Lower leg skin (tissue), 4 donors: ENCODE data around the gene CNTN4. TPM values are rescaled to one million over a fixed set of nuclear protein-coding genes. Genes with fewer than 3 reads are reported as not detected.

Experiments
- DNase-seq, 2 donors: peaks; one replicate each; pipeline ENCODE4 v3.0.0-alpha.2; 2019; ENCODE audit warnings: low spot score in 2 of 2
- H3K4me3 ChIP-seq: fragments of 200-600 bp; sonication (generic); 2 replicates; pipeline ENCODE4 v1.5.1; 2017; ENCODE audit warnings: mild to moderate bottlenecking, low read depth; ENCODE audit not compliant: poor library complexity, severe bottlenecking
- CTCF ChIP-seq, 3 donors: fragments of 450-650 bp; IDR thresholded peaks; one replicate each; pipeline ENCODE4 v1.5.1; 2016; ENCODE audit warnings: antibody characterized with exemption in 3 of 3, mild to moderate bottlenecking in 3 of 3, moderate library complexity in 2 of 3
- POLR2A ChIP-seq, 2 donors: fragments of 450-650 bp; IDR thresholded peaks; one replicate each; pipeline ENCODE4 v1.6.1; 2016 to 2017; ENCODE audit warnings: antibody characterized with exemption in 2 of 2, mild to moderate bottlenecking in 1 of 2, moderate library complexity in 1 of 2
- WGBS, 2 donors: methylation state at CpG; one replicate each; pipeline ENCODE4 v1.1.5; 2018; 5-methylcytosine and 5-hydroxymethylcytosine counted together
- intact Hi-C: fragments of 100-400 bp; cut with DNase I; formaldehyde crosslinking; loops from one replicate; pipeline ENCODE4 v1.15.0; 2023; ENCODE audit warnings: low total_unique reads
- total RNA-seq, 4 donors: library from RNA; depleted of rRNA; stranded (reverse); fragments of >200 nt; gene quantifications; one replicate each; pipeline ENCODE4 v1.1.0, GENCODE V29; 2016

The CNTN4 gene
- total RNA-seq, 4 donors from 2014 or later = 1.8 to 6.1 (median 2.6) TPM

- WGBS, 2 donors = 49 to 62% methylated on average over 3 of the region's 3 CpGs
Observed at GRCh38 chr3:2870724-2871333, 772.2 kb downstream of the CNTN4 start.

GRCh38 chr3:2872884-2873283 lies 774.2 kb downstream of the CNTN4 start:
- peak in 1 of 2 donors; percentile 16 for DNase-seq
- intact Hi-C loops = no loop called here
- H3K4me3 ChIP-seq = no peak overlapping the region
- TF ChIP-seq POLR2A (IDR thresholded peaks at IDR 0.05) (no peak), CTCF (IDR thresholded peaks at IDR 0.05) (no peak)
- WGBS, 2 donors = 43 to 60% methylated on average over 2 of the region's 2 CpGs

More at GRCh38 chr3:2870724-2871333, 772.2 kb downstream of the CNTN4 start:
- intact Hi-C loops = no loop called here
- no peak for DNase-seq
- no peak overlapping the region for H3K4me3 ChIP-seq
- TF ChIP-seq CTCF (IDR thresholded peaks at IDR 0.05) = no peak
- no peak for TF ChIP-seq POLR2A (IDR thresholded peaks at IDR 0.05)

GRCh38 chr3:2873986-2874385 lies 775.3 kb downstream of the CNTN4 start:
- TF ChIP-seq CTCF (IDR thresholded peaks at IDR 0.05) (no peak), POLR2A (IDR thresholded peaks at IDR 0.05) (no peak)
- DNase-seq = no peak
- WGBS, 2 donors = 73 to 86% methylated on average over 2 of the region's 2 CpGs
- H3K4me3 ChIP-seq = no peak overlapping the region
- intact Hi-C loops = no loop called here

GRCh38 chr3:2875699-2876098 lies 777.0 kb downstream of the CNTN4 start:
- 80 to 85% methylated on average over 3 of the region's 3 CpGs for WGBS, 2 donors
- intact Hi-C loops = no loop called here

GRCh38 chr3:2876362-2876761 lies 777.7 kb downstream of the CNTN4 start:
- WGBS, 2 donors = 60 to 94% methylated on average over 2 of the region's 2 CpGs
- TF ChIP-seq CTCF (IDR thresholded peaks at IDR 0.05) (no peak), POLR2A (IDR thresholded peaks at IDR 0.05) (no peak)
- DNase-seq = no peak

More at GRCh38 chr3:2875699-2876098, 777.0 kb downstream of the CNTN4 start:
- TF ChIP-seq POLR2A (IDR thresholded peaks at IDR 0.05) (no peak), CTCF (IDR thresholded peaks at IDR 0.05) (no peak)
- H3K4me3 ChIP-seq = no peak overlapping the region
- no peak for DNase-seq

GRCh38 chr3:2879023-2879422 lies 780.4 kb downstream of the CNTN4 start:
- no peak for TF ChIP-seq CTCF (IDR thresholded peaks at IDR 0.05)
- WGBS, 2 donors = 96 to 98% methylated on average over 2 of the region's 2 CpGs
- DNase-seq = no peak
- intact Hi-C loops = loop anchor here (2.0 kb wide), 1 partner anchor 72 kb away; no protein-coding TSS in a partner anchor
- H3K4me3 ChIP-seq = no peak overlapping the region

More at GRCh38 chr3:2876362-2876761, 777.7 kb downstream of the CNTN4 start:
- H3K4me3 ChIP-seq = no peak overlapping the region
- intact Hi-C loops = no loop called here
